Esophagus muscularis mucosa (tissue), 4 donors: Measurements from ENCODE around the gene ERVV-1. TPM values are rescaled to one million over a fixed set of nuclear protein-coding genes. Genes with fewer than 3 reads are reported as not detected.

ENCODE experiments used
- DNase-seq: peaks from one replicate; pipeline ENCODE4 v3.0.0-alpha.2; 2017; ENCODE audit errors: extremely low spot score
- H3K27ac ChIP-seq, 4 donors: fragments of 200-600 bp; sonication (generic); replicated peaks in 1 of 4; 1 replicate in 3 of 4; 2 replicates in 1 of 4; pipeline ENCODE4 v1.5.1; 2016 to 2019; ENCODE audit warnings: mild to moderate bottlenecking in 1 of 4
- H3K27me3 ChIP-seq, 4 donors: fragments of 200-600 bp; sonication (generic); one replicate each; pipeline versions ENCODE4 v1.5.1 to v1.6.0; 2016 to 2019
- H3K36me3 ChIP-seq, 4 donors: fragments of 200-600 bp; sonication (generic); one replicate each; pipeline ENCODE4 v1.5.1; 2016 to 2019
- H3K4me1 ChIP-seq, 4 donors: fragments of 200-600 bp; sonication (generic); one replicate each; pipeline ENCODE4 v1.5.1; 2016 to 2019
- H3K4me3 ChIP-seq, 4 donors: fragments of 200-600 bp; sonication (generic); 1 replicate in 2 of 4; 2 replicates in 2 of 4; pipeline ENCODE4 v1.5.1; 2016 to 2019; ENCODE audit warnings: mild to moderate bottlenecking in 4 of 4, moderate library complexity in 1 of 4
- H3K9me3 ChIP-seq, 4 donors: fragments of 200-600 bp; sonication (generic); 1 replicate in 3 of 4; 2 replicates in 1 of 4; pipeline ENCODE4 v1.5.1; 2016 to 2019
- EP300 ChIP-seq: sonication (generic); formaldehyde crosslinking; IDR thresholded peaks from one replicate; pipeline ENCODE4 v1.6.1; 2017; ENCODE audit warnings: antibody characterized with exemption
- POLR2A ChIP-seq: fragments of 450-650 bp; IDR thresholded peaks from one replicate; pipeline ENCODE4 v1.6.1; 2017; ENCODE audit warnings: antibody characterized with exemption, moderate library complexity, mild to moderate bottlenecking, low read depth
- POLR2AphosphoS5 ChIP-seq, 2 donors: sonication (generic); formaldehyde crosslinking; IDR thresholded peaks; one replicate each; pipeline ENCODE4 v1.6.1; 2017; ENCODE audit warnings: antibody characterized with exemption in 2 of 2
- WGBS: methylation state at CpG from one replicate; pipeline ENCODE4 v1.1.5; 2018; 5-methylcytosine and 5-hydroxymethylcytosine counted together
- intact Hi-C: fragments of 100-400 bp; cut with DNase I; formaldehyde crosslinking; loops from one replicate; pipeline ENCODE4 v1.15.1; 2023
- total RNA-seq, 4 donors: library from RNA; depleted of rRNA; stranded (reverse); fragments of >200 nt; gene quantifications; one replicate each; pipeline versions ENCODE4 v1.1.0 to v1.2.1, GENCODE V29; 2016
- TF ChIP-seq, protein P1 (sequence below), 3 experiments: fragments of 200-600 bp in 2 of 3; fragments of 450-650 bp in 1 of 3; sonication (generic) in 2 of 3; IDR thresholded peaks; one replicate each; pipeline ENCODE4 v1.5.1; 2017 to 2019; ENCODE audit warnings: antibody characterized with exemption in 3 of 3, mild to moderate bottlenecking in 2 of 3, moderate library complexity in 1 of 3

The ERVV-1 gene
- total RNA-seq, 4 donors from 2014 or later, result not detected

DNA sequence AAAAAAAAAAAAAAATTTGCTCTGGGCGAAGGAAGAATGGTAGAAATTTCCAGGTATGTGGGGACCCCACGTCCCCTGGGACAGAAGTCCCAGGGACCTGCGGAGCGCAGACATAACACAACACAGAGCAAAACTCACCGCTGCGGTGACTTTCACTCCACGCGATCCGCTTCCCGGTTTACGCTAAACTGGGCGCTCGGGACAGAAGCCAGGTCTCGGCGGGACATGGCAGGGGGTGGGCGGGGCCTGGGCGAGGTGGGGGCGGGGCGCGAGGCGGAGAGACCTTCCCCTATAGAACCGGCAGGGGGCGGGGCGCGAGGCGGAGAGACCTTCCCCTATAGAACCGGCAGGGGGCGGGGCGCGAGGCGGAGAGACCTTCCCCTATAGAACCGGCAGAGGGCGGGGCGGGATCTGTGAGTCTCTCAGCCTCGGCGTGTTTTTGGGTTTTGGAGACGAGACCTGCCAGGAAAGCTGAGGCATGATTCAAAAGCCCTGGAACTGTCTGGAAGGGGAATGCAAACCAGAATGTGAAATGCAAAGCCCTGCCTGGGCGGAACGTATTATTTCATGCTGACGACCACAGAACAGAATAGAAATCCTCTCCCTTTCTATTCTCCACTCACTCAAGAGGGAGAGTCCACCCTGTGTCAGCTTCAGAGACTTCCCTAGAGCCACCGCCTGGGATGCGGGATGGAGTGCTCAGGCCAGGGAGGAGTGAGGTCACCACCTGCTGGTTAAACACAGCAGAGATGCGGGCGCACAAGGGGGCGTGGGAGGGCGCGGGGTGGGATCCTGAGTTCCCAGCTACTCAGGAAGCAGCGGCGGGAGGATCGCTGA, 20.2 kb upstream of the ERVV-1 start:
- WGBS, result under 1% methylated on average over 42 of the region's 50 CpGs
- H3K27ac ChIP-seq, result peak overlapping the region; percentile 72 to 83 (median 74)
- peaks cover 0 to 6% (median 0%) of the 10 kb centered on the region in 4 donors for H3K27me3 ChIP-seq
- H3K9me3 ChIP-seq, result peaks cover 0 to 7% (median 0%) of the 10 kb centered on the region in 4 donors
- H3K36me3 ChIP-seq, result peaks cover 0 to 9% (median 4%) of the 10 kb centered on the region in 4 donors
- peaks cover 11 to 30% (median 25%) of the 10 kb centered on the region in 4 donors for H3K4me1 ChIP-seq
- no peak for TF ChIP-seq POLR2A
- TF ChIP-seq EP300, result no peak
- TF ChIP-seq, protein P1, sequence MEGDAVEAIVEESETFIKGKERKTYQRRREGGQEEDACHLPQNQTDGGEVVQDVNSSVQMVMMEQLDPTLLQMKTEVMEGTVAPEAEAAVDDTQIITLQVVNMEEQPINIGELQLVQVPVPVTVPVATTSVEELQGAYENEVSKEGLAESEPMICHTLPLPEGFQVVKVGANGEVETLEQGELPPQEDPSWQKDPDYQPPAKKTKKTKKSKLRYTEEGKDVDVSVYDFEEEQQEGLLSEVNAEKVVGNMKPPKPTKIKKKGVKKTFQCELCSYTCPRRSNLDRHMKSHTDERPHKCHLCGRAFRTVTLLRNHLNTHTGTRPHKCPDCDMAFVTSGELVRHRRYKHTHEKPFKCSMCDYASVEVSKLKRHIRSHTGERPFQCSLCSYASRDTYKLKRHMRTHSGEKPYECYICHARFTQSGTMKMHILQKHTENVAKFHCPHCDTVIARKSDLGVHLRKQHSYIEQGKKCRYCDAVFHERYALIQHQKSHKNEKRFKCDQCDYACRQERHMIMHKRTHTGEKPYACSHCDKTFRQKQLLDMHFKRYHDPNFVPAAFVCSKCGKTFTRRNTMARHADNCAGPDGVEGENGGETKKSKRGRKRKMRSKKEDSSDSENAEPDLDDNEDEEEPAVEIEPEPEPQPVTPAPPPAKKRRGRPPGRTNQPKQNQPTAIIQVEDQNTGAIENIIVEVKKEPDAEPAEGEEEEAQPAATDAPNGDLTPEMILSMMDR (IDR thresholded peaks at IDR 0.05), result peak; percentile 39 to 67 (median 55)
- TF ChIP-seq POLR2AphosphoS5 (IDR thresholded peaks at IDR 0.05), result peak; percentile 42 to 54
- H3K4me3 ChIP-seq, result peak overlapping the region; percentile 55 to 59 (median 58)
- intact Hi-C loops, result loop anchor here (2.0 kb wide), 1 partner anchor 31 kb away; the partner anchor contains the start of gene ZNF816
- DNase-seq, result no peak

DNA sequence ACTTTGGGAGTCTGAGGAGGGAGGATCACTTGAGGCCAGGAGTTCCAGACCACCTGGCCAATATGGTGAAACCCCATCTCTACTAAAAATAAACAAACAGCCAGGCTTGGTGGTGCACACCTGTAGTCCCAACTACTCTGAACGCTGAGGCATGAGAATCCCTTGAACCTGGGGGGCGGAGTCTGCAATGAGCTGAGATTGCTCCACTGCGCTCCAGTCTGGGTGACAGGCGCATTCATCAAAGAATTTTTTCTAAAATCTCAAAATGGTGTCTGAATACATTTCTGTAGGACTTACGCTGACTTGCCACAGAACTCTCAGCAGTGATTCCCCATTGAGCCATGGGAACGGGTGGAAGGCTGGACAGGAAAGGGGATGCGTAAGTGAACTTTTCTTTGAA, 18.0 kb upstream of the ERVV-1 start:
- WGBS, result 88% methylated on average over 7 of the region's 7 CpGs
- Histone ChIP-seq H3K4me3 (no peak overlapping the region), H3K27ac (no peak overlapping the region), H3K9me3 (peaks cover 0 to 7% (median 0%) of the 10 kb centered on the region in 4 donors), H3K27me3 (peaks cover 0 to 6% (median 0%) of the 10 kb centered on the region in 4 donors), H3K4me1 (peaks cover 11 to 30% (median 25%) of the 10 kb centered on the region in 4 donors), H3K36me3 (no peaks in the 10 kb centered on the region)
- intact Hi-C loops, result no loop called here
- DNase-seq, result no peak
- TF ChIP-seq POLR2AphosphoS5 (IDR thresholded peaks at IDR 0.05), result no peak
- no peak for TF ChIP-seq EP300
- TF ChIP-seq, protein P1 (IDR thresholded peaks at IDR 0.05), result no peak
- no peak for TF ChIP-seq POLR2A

DNA sequence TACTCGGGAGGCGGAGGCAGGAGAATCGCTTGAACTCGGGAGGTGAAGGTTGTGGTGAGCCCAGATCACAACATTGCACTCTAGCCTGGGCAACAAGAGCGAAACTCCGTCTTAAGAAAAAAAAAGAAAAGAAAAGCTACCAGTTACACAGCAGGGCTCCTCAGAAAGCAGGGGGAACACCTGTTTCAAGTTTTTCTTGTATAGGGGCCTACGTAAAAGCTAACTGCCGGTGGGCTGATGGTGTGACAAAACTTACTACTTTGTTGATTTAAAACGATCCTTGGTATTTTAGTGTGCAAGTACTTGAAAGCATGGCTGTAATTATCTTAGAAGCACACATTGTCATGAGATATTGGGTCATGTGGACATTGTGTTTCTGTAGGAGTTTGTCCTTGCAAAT, 15.7 kb upstream of the ERVV-1 start:
- Histone ChIP-seq H3K4me1 (peaks cover 0 to 11% (median 7%) of the 10 kb centered on the region in 4 donors), H3K4me3 (no peak overlapping the region), H3K27ac (no peak overlapping the region), H3K36me3 (no peaks in the 10 kb centered on the region), H3K27me3 (peaks cover 0 to 6% (median 0%) of the 10 kb centered on the region in 4 donors), H3K9me3 (peaks cover 0 to 7% (median 0%) of the 10 kb centered on the region in 4 donors)
- no peak for DNase-seq
- 75% methylated on average over 9 of the region's 9 CpGs for WGBS
- intact Hi-C loops, result no loop called here
- TF ChIP-seq POLR2AphosphoS5 (IDR thresholded peaks at IDR 0.05), result no peak
- TF ChIP-seq, protein P1 (IDR thresholded peaks at IDR 0.05), result no peak
- TF ChIP-seq POLR2A, result no peak
- no peak for TF ChIP-seq EP300

DNA sequence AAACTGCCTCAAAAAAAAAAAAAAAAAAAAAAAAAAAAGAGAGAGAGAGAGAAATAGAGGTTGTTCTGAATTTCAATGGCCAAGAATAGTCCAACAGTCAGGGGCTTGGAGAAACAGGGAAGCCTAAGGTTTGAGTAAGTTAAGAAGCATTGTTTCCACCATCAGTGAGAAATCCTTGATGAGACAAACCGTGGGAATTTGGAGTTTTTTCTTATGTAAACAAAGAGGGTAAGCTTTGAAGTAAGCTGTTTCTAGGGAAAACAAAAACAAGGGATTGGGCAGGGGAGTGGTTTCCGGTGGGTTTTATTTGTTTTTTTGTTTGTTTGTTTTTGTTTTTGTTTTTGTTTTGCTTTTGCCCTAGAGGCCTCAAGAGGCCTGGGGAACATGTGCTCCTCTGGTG, 11.2 kb upstream of the ERVV-1 start:
- 42% methylated on average over 2 of the region's 2 CpGs for WGBS
- TF ChIP-seq POLR2A (no peak), POLR2AphosphoS5 (IDR thresholded peaks at IDR 0.05) (no peak), EP300 (no peak)
- TF ChIP-seq, protein P1 (IDR thresholded peaks at IDR 0.05), result no peak

More for the DNA sequence above, 11.2 kb upstream of the ERVV-1 start:
- Histone ChIP-seq H3K36me3 (no peaks in the 10 kb centered on the region), H3K4me3 (no peak overlapping the region), H3K27ac (no peak overlapping the region), H3K9me3 (peaks cover 0 to 4% (median 0%) of the 10 kb centered on the region in 4 donors), H3K4me1 (no peaks in the 10 kb centered on the region), H3K27me3 (peaks cover 0 to 5% (median 0%) of the 10 kb centered on the region in 4 donors)
- DNase-seq, result no peak
- intact Hi-C loops, result no loop called here
